PC-9 (cell line): ENCODE measurements around the gene BBIP1.

Experiments used
- CTCF ChIP-seq: fragments of 200-600 bp; sonication (generic); conservative IDR thresholded peaks from 2 replicates; pipeline ENCODE4 v1.6.1; 2017; ENCODE audit warnings: mixed run types, antibody characterized with exemption, mild to moderate bottlenecking, moderate library complexity
- EZH2 ChIP-seq: fragments of 200-600 bp; sonication (generic); IDR thresholded peaks from 2 replicates; pipeline ENCODE4 v1.8.0; 2017; ENCODE audit warnings: antibody characterized with exemption, low read depth

GRCh38 chr10:110936757-110937156, 17.8 kb upstream of the BBIP1 start:
- TF ChIP-seq CTCF (no peak), EZH2 (no peak)
